Activated naive CD8-positive, alpha-beta T cell treated with anti-CD3 and anti-CD28 coated beads, Interleukin-2, amount 10 ng/mL, durations not matched to agents 7 days and 5 days (primary cell): ENCODE results near the gene FAM114A1. TPM values are rescaled to one million over a fixed set of nuclear protein-coding genes. Genes with fewer than 3 reads are reported as not detected.

ENCODE experiments used
- ATAC-seq: fragments of 150-1000 bp; cut with Tn5 transposase; one replicate; pipeline ENCODE4 v1.10.0; 2021; ENCODE audit warnings: low read depth, moderate library complexity
- POLR2A ChIA-PET: fragments of 350-600 bp; sonication (Branson Sonifier 250); formaldehyde crosslinking; loops from one replicate; lab custom pipeline; 2021; ENCODE audit warnings: antibody characterized with exemption; lab: Charles Lee
- DNase-seq: peaks from one replicate; pipeline ENCODE4 v3.0.0; 2021
- H3K27ac Mint-ChIP-seq: one replicate; pipeline ENCODE4 v1.8.0; 2022; ENCODE audit warnings: mild to moderate bottlenecking, mixed read lengths
- H3K27me3 Mint-ChIP-seq: one replicate; pipeline ENCODE4 v1.8.0; 2022; ENCODE audit warnings: mild to moderate bottlenecking, moderate library complexity, mixed read lengths
- H3K36me3 Mint-ChIP-seq: one replicate; pipeline ENCODE4 v1.8.0; 2021; ENCODE audit warnings: mild to moderate bottlenecking, mixed read lengths
- H3K4me1 Mint-ChIP-seq: one replicate; pipeline ENCODE4 v1.8.0; 2021; ENCODE audit warnings: mixed read lengths
- H3K4me3 Mint-ChIP-seq: one replicate; pipeline ENCODE4 v1.8.0; 2022; ENCODE audit warnings: mild to moderate bottlenecking, moderate library complexity, mixed read lengths
- H3K9me3 Mint-ChIP-seq: one replicate; pipeline ENCODE4 v1.8.0; 2021; ENCODE audit warnings: mixed read lengths
- total RNA-seq, 2 experiments: library from RNA; stranded (reverse); gene quantifications; one replicate each; pipeline ENCODE4 v1.2.3, GENCODE V29; 2021

The FAM114A1 gene
- total RNA-seq, 2 experiments from 2014 or later: 0.33 to 0.34 TPM

GRCh38 chr4:38866973-38867477 is 581 bp upstream of the FAM114A1 start:
- POLR2A ChIA-PET: interaction anchor here (1.1 kb wide), 1 partner anchor 63 kb away, joined by 4 read pairs; no protein-coding TSS in a partner anchor
- no peaks in the 10 kb centered on the region for H3K36me3 Mint-ChIP-seq
- DNase-seq (no peak), ATAC-seq (no peak)
- peak overlapping the region; percentile 74 for H3K4me3 Mint-ChIP-seq
- peaks cover 14% of the 10 kb centered on the region for H3K4me1 Mint-ChIP-seq
- peaks cover 22% of the 10 kb centered on the region for H3K27me3 Mint-ChIP-seq
- H3K9me3 Mint-ChIP-seq: no peaks in the 10 kb centered on the region
- H3K27ac Mint-ChIP-seq: peak overlapping the region; percentile 28

GRCh38 chr4:38868059-38868960 is 704 bp downstream of the FAM114A1 start:
- peak overlapping the region; percentile 72 for H3K4me3 Mint-ChIP-seq
- POLR2A ChIA-PET: no interaction called here
- H3K27ac Mint-ChIP-seq: peak overlapping the region; percentile 44
- H3K4me1 Mint-ChIP-seq: peaks cover 14% of the 10 kb centered on the region
- DNase-seq (no peak), ATAC-seq (peak; percentile 27)
- peaks cover 27% of the 10 kb centered on the region for H3K27me3 Mint-ChIP-seq
- no peaks in the 10 kb centered on the region for H3K9me3 Mint-ChIP-seq
- H3K36me3 Mint-ChIP-seq: no peaks in the 10 kb centered on the region

GRCh38 chr4:38869511-38869910 is 1.9 kb downstream of the FAM114A1 start:
- Mint-ChIP-seq H3K9me3 (no peaks in the 10 kb centered on the region), H3K27me3 (peaks cover 32% of the 10 kb centered on the region), H3K27ac (no peak overlapping the region), H3K36me3 (no peaks in the 10 kb centered on the region), H3K4me1 (peaks cover 14% of the 10 kb centered on the region), H3K4me3 (no peak overlapping the region)
- no peak for ATAC-seq
- no peak for DNase-seq
- POLR2A ChIA-PET: no interaction called here

GRCh38 chr4:38870098-38870808 is 2.6 kb downstream of the FAM114A1 start:
- ATAC-seq (no peak), DNase-seq (no peak)
- peaks cover 14% of the 10 kb centered on the region for H3K4me1 Mint-ChIP-seq
- no peaks in the 10 kb centered on the region for H3K36me3 Mint-ChIP-seq
- POLR2A ChIA-PET: no interaction called here
- peaks cover 37% of the 10 kb centered on the region for H3K27me3 Mint-ChIP-seq
- no peak overlapping the region for H3K4me3 Mint-ChIP-seq
- H3K9me3 Mint-ChIP-seq: no peaks in the 10 kb centered on the region
- H3K27ac Mint-ChIP-seq: no peak overlapping the region

- Mint-ChIP-seq H3K4me1 (peaks cover 12% of the 10 kb centered on the region), H3K27ac (no peak overlapping the region), H3K27me3 (peaks cover 40% of the 10 kb centered on the region), H3K36me3 (no peaks in the 10 kb centered on the region), H3K4me3 (no peak overlapping the region), H3K9me3 (peaks cover 2% of the 10 kb centered on the region)
- DNase-seq: no peak
- ATAC-seq: no peak
- POLR2A ChIA-PET: no interaction called here
Observed at GRCh38 chr4:38871593-38871992, 4.0 kb downstream of the FAM114A1 start.

- POLR2A ChIA-PET: no interaction called here
Observed at GRCh38 chr4:38872620-38873019, 5.0 kb downstream of the FAM114A1 start.

GRCh38 chr4:38873290-38873944 is 5.8 kb downstream of the FAM114A1 start:
- Mint-ChIP-seq H3K36me3 (no peaks in the 10 kb centered on the region), H3K27ac (no peak overlapping the region), H3K9me3 (peaks cover 2% of the 10 kb centered on the region), H3K4me1 (peaks cover 6% of the 10 kb centered on the region), H3K4me3 (no peak overlapping the region), H3K27me3 (peaks cover 32% of the 10 kb centered on the region)
- POLR2A ChIA-PET: interaction anchor here (0.5 kb wide), 1 partner anchor 796 kb away, joined by 4 read pairs; no protein-coding TSS in a partner anchor
- ATAC-seq (no peak), DNase-seq (no peak)

More at GRCh38 chr4:38872620-38873019, 5.0 kb downstream of the FAM114A1 start:
- Mint-ChIP-seq H3K9me3 (peaks cover 2% of the 10 kb centered on the region), H3K4me3 (no peak overlapping the region), H3K27ac (no peak overlapping the region), H3K4me1 (peaks cover 8% of the 10 kb centered on the region), H3K27me3 (peaks cover 35% of the 10 kb centered on the region), H3K36me3 (no peaks in the 10 kb centered on the region)
- DNase-seq (no peak), ATAC-seq (no peak)

GRCh38 chr4:38876636-38877035 is 9.0 kb downstream of the FAM114A1 start:
- Mint-ChIP-seq H3K9me3 (peaks cover 2% of the 10 kb centered on the region), H3K27ac (no peak overlapping the region), H3K4me1 (no peaks in the 10 kb centered on the region), H3K27me3 (peaks cover 26% of the 10 kb centered on the region), H3K4me3 (no peak overlapping the region), H3K36me3 (no peaks in the 10 kb centered on the region)
- POLR2A ChIA-PET: no interaction called here
- no peak for ATAC-seq
- DNase-seq: no peak

GRCh38 chr4:38884254-38884653 is 16.6 kb downstream of the FAM114A1 start:
- no peaks in the 10 kb centered on the region for H3K36me3 Mint-ChIP-seq
- no peak overlapping the region for H3K4me3 Mint-ChIP-seq
- no peak for DNase-seq
- no peak for ATAC-seq
- POLR2A ChIA-PET: no interaction called here
- H3K27me3 Mint-ChIP-seq: peaks cover 1% of the 10 kb centered on the region
- H3K27ac Mint-ChIP-seq: no peak overlapping the region
- no peaks in the 10 kb centered on the region for H3K9me3 Mint-ChIP-seq
- H3K4me1 Mint-ChIP-seq: peaks cover 8% of the 10 kb centered on the region

- ATAC-seq: no peak
- Mint-ChIP-seq H3K27me3 (no peaks in the 10 kb centered on the region), H3K36me3 (no peaks in the 10 kb centered on the region), H3K27ac (no peak overlapping the region), H3K4me1 (peaks cover 8% of the 10 kb centered on the region), H3K9me3 (no peaks in the 10 kb centered on the region), H3K4me3 (peak overlapping the region; percentile 18)
- no peak for DNase-seq
- POLR2A ChIA-PET: no interaction called here
Observed at GRCh38 chr4:38889143-38889542, 21.5 kb downstream of the FAM114A1 start.

GRCh38 chr4:38891051-38891983 is 23.7 kb downstream of the FAM114A1 start:
- Mint-ChIP-seq H3K27me3 (no peaks in the 10 kb centered on the region), H3K27ac (no peak overlapping the region), H3K4me1 (peaks cover 5% of the 10 kb centered on the region), H3K9me3 (no peaks in the 10 kb centered on the region), H3K36me3 (no peaks in the 10 kb centered on the region), H3K4me3 (no peak overlapping the region)
- ATAC-seq: no peak
- POLR2A ChIA-PET: no interaction called here
- DNase-seq: no peak

GRCh38 chr4:38894322-38894982 is 26.8 kb downstream of the FAM114A1 start:
- DNase-seq (no peak), ATAC-seq (no peak)
- Mint-ChIP-seq H3K36me3 (no peaks in the 10 kb centered on the region), H3K9me3 (no peaks in the 10 kb centered on the region), H3K27me3 (peaks cover 7% of the 10 kb centered on the region), H3K27ac (no peak overlapping the region), H3K4me1 (no peaks in the 10 kb centered on the region), H3K4me3 (no peak overlapping the region)
- POLR2A ChIA-PET: no interaction called here
